HepG2 (cell line): ENCODE measurements around the gene FDXR. TPM values are rescaled to one million over a fixed set of nuclear protein-coding genes. Genes with fewer than 3 reads are reported as not detected.

Source experiments
- ATAC-seq: fragments of 200-7000 bp; cut with Tn5 transposase; 3 replicates; pipeline ENCODE4 v1.9.1; 2020; ENCODE audit warnings: mild to moderate bottlenecking, moderate library complexity
- BruUV-seq: library from RNA; stranded (reverse); fragments of 400-500 nt; replicated peaks from 2 replicates; lab custom pipeline; 2021; lab: Mats Ljungman, UMichigan
- CTCF ChIA-PET: fragments of 300-600 bp; formaldehyde crosslinking; extraction: SDS; loops from one replicate; lab custom pipeline; 2021; ENCODE audit warnings: low total read pairs, inconsistent platforms, low intra/inter-chr PET ratio; lab: Yijun Ruan, JAX
- POLR2A ChIA-PET: fragments of 350-600 bp; sonication (Branson Sonifier 250); formaldehyde crosslinking; loops from one replicate; lab custom pipeline; 2020; ENCODE audit warnings: antibody characterized with exemption, inconsistent platforms; lab: Yijun Ruan, JAX
- DNase-seq: peaks from one replicate; pipeline ENCODE4 v3.0.0-alpha.2; 2015; ENCODE audit warnings: low spot score
- FAIRE-seq: peaks from 3 replicates; lab custom pipeline; 2011; peaks lifted over from hg19 to GRCh38; lab: Jason Lieb, UNC
- H2AFZ ChIP-seq: one replicate; pipeline ENCODE4 v1.6.1; 2011; ENCODE audit warnings: low read length, inconsistent platforms
- H3K27ac ChIP-seq: fragments of 300-600 bp; 3 replicates; pipeline ENCODE4 v1.8.0; 2011; ENCODE audit warnings: mixed run types, mild to moderate bottlenecking, mixed read lengths, low read length, inconsistent platforms; ENCODE audit not compliant: insufficient read depth; ENCODE audit errors: extremely low read length
- H3K27me3 ChIP-seq, 2 experiments: fragments of 200-600 bp in 1 of 2; 2 replicates in 1 of 2; 3 replicates in 1 of 2; pipeline versions ENCODE4 v1.6.0 to v1.8.0; 2011; ENCODE audit warnings: low read length in 2 of 2, mild to moderate bottlenecking in 2 of 2, moderate library complexity in 2 of 2, inconsistent platforms in 1 of 2; ENCODE audit not compliant: insufficient read depth in 2 of 2, control insufficient read depth in 1 of 2
- H3K36me3 ChIP-seq, 2 experiments: fragments of 200-600 bp in 1 of 2; replicated peaks in 1 of 2; 2 replicates in 1 of 2; 3 replicates in 1 of 2; pipeline versions ENCODE4 v1.5.1 to v1.8.0; 2011; ENCODE audit warnings: low read length in 2 of 2, inconsistent platforms in 1 of 2; ENCODE audit not compliant: insufficient read depth in 2 of 2, control insufficient read depth in 1 of 2
- H3K4me1 ChIP-seq: 2 replicates; pipeline ENCODE4 v1.5.1; 2012; ENCODE audit warnings: low read length, inconsistent platforms; ENCODE audit not compliant: insufficient read depth
- H3K4me2 ChIP-seq: 2 replicates; pipeline ENCODE4 v1.6.0; 2011; ENCODE audit warnings: low read depth, low read length, inconsistent platforms
- H3K4me3 ChIP-seq, 3 experiments: fragments of 200-600 bp in 1 of 3; sonication (generic), shearing (Covaris generic) in 1 of 3; replicated peaks in 1 of 3; 2 replicates each; pipeline ENCODE4 v1.5.1; 2011 to 2016; ENCODE audit warnings: low read length in 3 of 3, inconsistent platforms in 2 of 3, low read depth in 2 of 3, mild to moderate bottlenecking in 2 of 3, control low read depth in 1 of 3, mixed read lengths in 1 of 3; ENCODE audit not compliant: insufficient read depth in 1 of 3
- H3K79me2 ChIP-seq: one replicate; pipeline ENCODE4 v1.6.1; 2011; ENCODE audit warnings: low read length, inconsistent platforms; ENCODE audit not compliant: insufficient read depth
- H3K9ac ChIP-seq: 2 replicates; pipeline ENCODE4 v1.6.0; 2011; ENCODE audit warnings: mild to moderate bottlenecking, low read depth, low read length, inconsistent platforms; ENCODE audit not compliant: insufficient read depth
- H3K9me3 ChIP-seq: 2 replicates; pipeline ENCODE4 v1.5.1; 2012; ENCODE audit warnings: mild to moderate bottlenecking, low read length
- H4K20me1 ChIP-seq: 2 replicates; pipeline ENCODE4 v1.6.0; 2011; ENCODE audit warnings: inconsistent platforms, mild to moderate bottlenecking, low read length, moderate library complexity; ENCODE audit not compliant: insufficient read depth
- ARID4A ChIP-seq: sonication (generic); formaldehyde crosslinking; IDR thresholded peaks from 2 replicates; pipeline ENCODE4 v1.5.0; 2020; ENCODE audit warnings: mild to moderate bottlenecking, missing genetic modification reagents, borderline replicate concordance
- CBX1 ChIP-seq: IDR thresholded peaks from one replicate; pipeline ENCODE4 v1.6.1; 2016; ENCODE audit warnings: antibody characterized with exemption, low read depth
- GZF1 ChIP-seq: sonication (generic); formaldehyde crosslinking; IDR thresholded peaks from 2 replicates; pipeline ENCODE4 v1.5.1; 2020; ENCODE audit warnings: mild to moderate bottlenecking, missing genetic modification reagents
- KDM6A ChIP-seq: IDR thresholded peaks from 2 replicates; pipeline ENCODE4 v1.6.1; 2016; ENCODE audit warnings: low read depth
- NFE2L1 ChIP-seq: sonication (generic); formaldehyde crosslinking; IDR thresholded peaks from 2 replicates; pipeline ENCODE4 v1.4.0; 2020; ENCODE audit warnings: missing genetic modification reagents, mild to moderate bottlenecking, borderline replicate concordance
- THRA ChIP-seq: sonication (generic); formaldehyde crosslinking; IDR thresholded peaks from 2 replicates; pipeline ENCODE4 v1.4.0; 2020; ENCODE audit warnings: missing genetic modification reagents, borderline replicate concordance
- ZNF205 ChIP-seq: IDR thresholded peaks from 2 replicates; pipeline ENCODE4 v1.6.1; 2018; ENCODE audit warnings: missing biosample characterization, missing genetic modification reagents
- ZNF572 ChIP-seq: sonication (generic); formaldehyde crosslinking; IDR thresholded peaks from 2 replicates; pipeline ENCODE4 v1.5.1; 2020; ENCODE audit warnings: mild to moderate bottlenecking, missing genetic modification reagents
- ZNF616 ChIP-seq: sonication (generic); formaldehyde crosslinking; IDR thresholded peaks from 2 replicates; pipeline ENCODE4 v1.5.0; 2020; ENCODE audit warnings: low read depth, mild to moderate bottlenecking, missing genetic modification reagents
- ZNF644 ChIP-seq: IDR thresholded peaks from 2 replicates; pipeline ENCODE4 v1.6.1; 2016; ENCODE audit warnings: low read depth
- ZNF704 ChIP-seq: sonication (generic); formaldehyde crosslinking; IDR thresholded peaks from 2 replicates; pipeline ENCODE4 v1.8.1; 2023; ENCODE audit warnings: mild to moderate bottlenecking, inconsistent platforms, moderate library complexity, missing genetic modification reagents, borderline replicate concordance
- ZNF770 ChIP-seq: sonication (generic); formaldehyde crosslinking; IDR thresholded peaks from 2 replicates; pipeline ENCODE4 v1.5.0; 2020; ENCODE audit warnings: mild to moderate bottlenecking, missing genetic modification reagents
- ZSCAN25 ChIP-seq: sonication (generic); formaldehyde crosslinking; IDR thresholded peaks from 2 replicates; pipeline ENCODE4 v1.8.0; 2022; ENCODE audit warnings: mild to moderate bottlenecking, missing genetic modification reagents
- WGBS: methylation state at CpG from one replicate; pipeline ENCODE4 v1.1.6; 2017; ENCODE audit warnings: low lambda C conversion rate; 5-methylcytosine and 5-hydroxymethylcytosine counted together
- in situ Hi-C: cut with HindIII; loops from 2 replicates; pipeline ENCODE4 v1.10.0; 2017; ENCODE audit warnings: low pct_unique_long_range_greater_than_20kb; ENCODE audit not compliant: extremely low pct_ligation_motif_present
- intact Hi-C: fragments of 100-400 bp; cut with micrococcal nuclease; formaldehyde crosslinking; loops from one replicate; pipeline ENCODE4 v1.10.0; 2022; ENCODE audit not compliant: unreplicated experiment
- polyA plus RNA-seq, 8 experiments: library from polyadenylated mRNA; depleted of rRNA in 3 of 8; stranded (reverse) in 7 of 8; unstranded in 1 of 8; fragments of >200 nt; fragmentation: Illumina TruSeq in 4 of 8; extraction: Trizol in 4 of 8; gene quantifications; 2 replicates each; pipeline versions ENCODE4 v1.2.1 to v1.2.3, GENCODE V29; 2011 to 2016; ENCODE audit warnings: low read depth in 4 of 8, missing spikeins in 1 of 8, mixed read lengths in 1 of 8; ENCODE audit not compliant: insufficient read depth in 1 of 8
- total RNA-seq, 5 experiments: library from RNA; depleted of rRNA; stranded (reverse); fragments of >200 nt; fragmentation: Illumina TruSeq; extraction: Trizol; gene quantifications; 2 replicates each; pipeline ENCODE4 v1.2.3, GENCODE V29; 2016; ENCODE audit warnings: low read depth in 1 of 5

Gene FDXR
- total and polyA plus RNA-seq, 2 of the 13 experiments (the other 11 are each of a cell fraction or from before 2014, with no cell fraction given): 23.4 to 116 TPM

- in situ Hi-C loops: loop anchor here (5.0 kb wide), 1 partner anchor 71 kb away; no protein-coding TSS in a partner anchor
- intact Hi-C loops: loop anchor here (2.0 to 10.0 kb wide), 3 partner anchors 21 to 209 kb away; no protein-coding TSS in a partner anchor
- Histone ChIP-seq H3K27me3 (peaks cover 7 to 23% of the 10 kb centered on the region in 2 experiments; a peak in 4 of 5 replicates), H3K4me1 (peaks cover 45% of the 10 kb centered on the region), H4K20me1 (no peaks in the 10 kb centered on the region), H3K4me2 (no peak overlapping the region), H3K9ac (no peak overlapping the region), H3K27ac (no peak overlapping the region), H3K79me2 (no peaks in the 10 kb centered on the region), H2AFZ (no peak overlapping the region), H3K4me3 (no peak overlapping the region), H3K36me3 (peaks cover 3 to 4% of the 10 kb centered on the region in 2 experiments; a peak in 3 of 5 replicates), H3K9me3 (no peaks in the 10 kb centered on the region)
- no peak for FAIRE-seq
- ATAC-seq: no peak
- BruUV-seq: TSS peak; percentile 51
- WGBS: 89% methylated on average over 22 of the region's 25 CpGs
- DNase-seq: no peak
- ChIA-PET POLR2A (interaction anchor here (1.1 to 3.9 kb wide), 3 partner anchors 8 to 127 kb away, joined by 5 to 55 read pairs (median 7); partner anchors contain the start of genes FDXR and RAB37), CTCF (interaction anchor here (1.7 to 2.6 kb wide), 5 partner anchors 21 to 119 kb away, joined by 5 to 30 read pairs (median 8); no protein-coding TSS in a partner anchor)
- TF ChIP-seq ZNF644 (CRISPR knock-in tag) (no peak), ZNF205 (CRISPR knock-in tag) (peak; percentile 90), ARID4A (CRISPR knock-in tag) (0 out of 2 replicates have a peak, but pooled peaks have one; percentile 12), THRA (CRISPR knock-in tag) (no peak), ZNF616 (no peak), CBX1 (no peak), ZSCAN25 (CRISPR knock-in tag) (no peak), GZF1 (CRISPR knock-in tag) (no peak), ZNF704 (CRISPR knock-in tag) (no peak), KDM6A (no peak), ZNF770 (CRISPR knock-in tag) (no peak), ZNF572 (CRISPR knock-in tag) (no peak), NFE2L1 (no peak)
These were observed 9.1 kb downstream of the FDXR start for GRCh38 chr17:74863420-74864296.
